ENCODE measurements around the gene SCN11A. TPM values are rescaled to one million over a fixed set of nuclear protein-coding genes. Genes with fewer than 3 reads are reported as not detected.

SCN11A gene
- total RNA-seq: 10 to 100 TPM in 1 of 2 donors, 1 to 10 TPM in 1; 1.0 to 44.3 TPM
- under 1 TPM; 0.81 to 0.86 TPM for polyA plus RNA-seq (ENCODE audit: insufficient read length in 2 of 2)
- long read RNA-seq, donor 1: 0 reads
- long read RNA-seq, donor 2: 0 reads
- long read RNA-seq, donor 3: 0 reads
- long read RNA-seq, donor 4: 0 reads

- 0% methylated on average over 57 of the region's 68 CpGs for WGBS (ENCODE audit: insufficient coverage)
- Histone ChIP-seq H3K36me3 (ENCODE audit: control insufficient read depth, insufficient read depth, low read length) (no peaks in the 10 kb centered on the region), H3K4me3 (ENCODE audit: low read depth, low read length) (peak within 1 kb of the TSS; percentile 59)
Measured at GRCh38 chr3:39051649-39052561, at the start of gene SCN11A, which contains the start of gene WDR48. Gene SCN11A (minus strand): TSS chr3:39051944. CDS start chr3:38950362, 101,582 bp downstream. Gene WDR48 (plus strand): TSS chr3:39052016. CDS start chr3:39052026, 10 bp downstream.

DNA sequence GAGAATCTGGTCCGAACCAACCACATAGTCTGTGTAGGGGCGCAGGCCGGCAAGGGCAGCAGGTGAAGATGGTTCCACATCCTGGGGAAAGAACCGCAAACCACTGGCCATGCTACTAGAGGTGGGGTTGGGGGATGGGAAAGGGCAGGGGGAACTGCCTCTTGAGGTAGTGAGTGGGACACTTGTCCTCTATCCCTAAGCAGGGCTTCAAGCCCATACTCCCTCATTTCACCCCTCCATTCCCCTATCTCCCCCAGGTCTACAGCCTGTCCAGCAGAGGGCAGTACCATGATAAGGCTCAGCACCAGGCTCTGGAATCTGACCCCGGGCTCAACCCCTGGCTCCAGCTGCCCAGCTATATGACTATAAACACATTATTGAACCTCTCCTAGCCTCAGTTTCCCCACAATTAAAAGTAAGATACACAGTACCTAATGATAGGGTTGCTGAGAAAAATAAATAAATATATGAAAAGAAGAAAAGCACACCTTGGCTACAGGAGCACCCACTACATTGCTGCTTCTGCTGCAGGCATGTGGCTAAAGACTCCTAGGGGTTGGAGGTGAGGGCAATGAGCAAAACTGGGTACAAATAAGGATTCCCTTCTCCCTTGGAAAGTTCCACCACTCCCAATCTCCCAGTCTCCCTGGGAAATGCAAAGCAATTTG lies 49.4 kb upstream of the SCN11A start:
- Histone ChIP-seq H3K27me3 (ENCODE audit: control insufficient read depth, insufficient read depth, low read length) (no peaks in the 10 kb centered on the region), H3K9me3 (ENCODE audit: control insufficient read depth, insufficient read depth, low read length) (no peaks in the 10 kb centered on the region), H3K27ac (ENCODE audit: low read depth, low read length) (no peak overlapping the region), H3K4me3 (ENCODE audit: low read depth, low read length) (no peak overlapping the region), H3K36me3 (ENCODE audit: control insufficient read depth, insufficient read depth, low read length) (peaks cover 71% of the 10 kb centered on the region), H3K4me1 (ENCODE audit: control insufficient read depth, insufficient read depth, low read length) (peaks cover 68% of the 10 kb centered on the region)
- 100% methylated on average over 3 of the region's 5 CpGs for WGBS (ENCODE audit: insufficient coverage)
- no peak for DNase-seq (ENCODE audit: low read depth in 4 of 6, low spot score in 6 of 6)

More at GRCh38 chr3:39051649-39052561, at the start of gene SCN11A, which contains the start of gene WDR48:
- Histone ChIP-seq H3K4me1 (ENCODE audit: control insufficient read depth, insufficient read depth, low read length) (peaks cover 6% of the 10 kb centered on the region), H3K9me3 (ENCODE audit: control insufficient read depth, insufficient read depth, low read length) (no peaks in the 10 kb centered on the region), H3K27me3 (ENCODE audit: control insufficient read depth, insufficient read depth, low read length) (no peaks in the 10 kb centered on the region), H3K27ac (ENCODE audit: low read depth, low read length) (peak within 1 kb of the TSS; percentile 79)
- peak; percentile 90 to 99 (median 94) for DNase-seq (ENCODE audit: low read depth in 4 of 6, low spot score in 6 of 6)

DNA sequence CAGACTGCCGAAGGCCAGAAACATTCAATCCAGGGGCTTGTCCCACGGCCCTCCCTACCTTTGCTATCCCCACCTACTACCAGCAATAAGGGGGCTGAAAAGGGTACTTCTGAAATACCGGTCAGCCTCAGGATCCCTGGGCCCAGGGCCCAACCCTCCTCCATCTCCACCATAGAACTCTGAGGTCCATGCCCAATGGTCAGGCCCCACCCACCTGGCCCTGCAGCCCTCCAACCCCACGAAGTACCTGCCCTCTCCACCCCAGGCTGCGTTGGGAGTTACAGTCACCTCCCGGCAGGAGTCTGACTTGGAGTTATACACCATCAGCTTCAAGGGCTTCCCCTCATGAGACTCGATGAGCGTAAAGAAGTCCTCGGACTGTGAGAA lies 48.7 kb upstream of the SCN11A start:
- no peaks in the 10 kb centered on the region for H3K27me3 ChIP-seq (ENCODE audit: control insufficient read depth, insufficient read depth, low read length)
- WGBS (ENCODE audit: insufficient coverage): 92% methylated on average over 7 of the region's 9 CpGs
- H3K4me3 ChIP-seq (ENCODE audit: low read depth, low read length): no peak overlapping the region
- H3K36me3 ChIP-seq (ENCODE audit: control insufficient read depth, insufficient read depth, low read length): peaks cover 71% of the 10 kb centered on the region
- no peak overlapping the region for H3K27ac ChIP-seq (ENCODE audit: low read depth, low read length)
- H3K9me3 ChIP-seq (ENCODE audit: control insufficient read depth, insufficient read depth, low read length): no peaks in the 10 kb centered on the region
- DNase-seq (ENCODE audit: low read depth in 4 of 6, low spot score in 6 of 6): no peak
- H3K4me1 ChIP-seq (ENCODE audit: control insufficient read depth, insufficient read depth, low read length): peaks cover 66% of the 10 kb centered on the region

- H3K36me3 ChIP-seq (ENCODE audit: control insufficient read depth, insufficient read depth, low read length): peaks cover 69% of the 10 kb centered on the region
- no peaks in the 10 kb centered on the region for H3K27me3 ChIP-seq (ENCODE audit: control insufficient read depth, insufficient read depth, low read length)
- peaks cover 60% of the 10 kb centered on the region for H3K4me1 ChIP-seq (ENCODE audit: control insufficient read depth, insufficient read depth, low read length)
- H3K27ac ChIP-seq (ENCODE audit: low read depth, low read length): no peak overlapping the region
- no CpG with 5 or more reads among the region's 2 CpGs for WGBS (ENCODE audit: insufficient coverage)
- no peaks in the 10 kb centered on the region for H3K9me3 ChIP-seq (ENCODE audit: control insufficient read depth, insufficient read depth, low read length)
- no peak overlapping the region for H3K4me3 ChIP-seq (ENCODE audit: low read depth, low read length)
- DNase-seq (ENCODE audit: low read depth in 4 of 6, low spot score in 6 of 6): no peak
Measured at GRCh38 chr3:39099738-39100499, 48.2 kb upstream of the SCN11A start.

GRCh38 chr3:39099242-39099641 lies 47.5 kb upstream of the SCN11A start:
- peaks cover 62% of the 10 kb centered on the region for H3K36me3 ChIP-seq (ENCODE audit: control insufficient read depth, insufficient read depth, low read length)
- no peaks in the 10 kb centered on the region for H3K27me3 ChIP-seq (ENCODE audit: control insufficient read depth, insufficient read depth, low read length)
- DNase-seq (ENCODE audit: low read depth in 4 of 6, low spot score in 6 of 6): no peak
- no peak overlapping the region for H3K27ac ChIP-seq (ENCODE audit: low read depth, low read length)
- 88% methylated on average over 1 of the region's 1 CpG for WGBS (ENCODE audit: insufficient coverage)
- no peaks in the 10 kb centered on the region for H3K9me3 ChIP-seq (ENCODE audit: control insufficient read depth, insufficient read depth, low read length)
- H3K4me1 ChIP-seq (ENCODE audit: control insufficient read depth, insufficient read depth, low read length): peaks cover 54% of the 10 kb centered on the region
- no peak overlapping the region for H3K4me3 ChIP-seq (ENCODE audit: low read depth, low read length)

- 96% methylated on average over 8 of the region's 8 CpGs for WGBS (ENCODE audit: insufficient coverage)
- Histone ChIP-seq H3K27me3 (ENCODE audit: control insufficient read depth, insufficient read depth, low read length) (no peaks in the 10 kb centered on the region), H3K4me3 (ENCODE audit: low read depth, low read length) (no peak overlapping the region), H3K4me1 (ENCODE audit: control insufficient read depth, insufficient read depth, low read length) (peaks cover 47% of the 10 kb centered on the region), H3K27ac (ENCODE audit: low read depth, low read length) (peak overlapping the region; percentile 4), H3K36me3 (ENCODE audit: control insufficient read depth, insufficient read depth, low read length) (peaks cover 55% of the 10 kb centered on the region), H3K9me3 (ENCODE audit: control insufficient read depth, insufficient read depth, low read length) (no peaks in the 10 kb centered on the region)
- DNase-seq (ENCODE audit: low read depth in 4 of 6, low spot score in 6 of 6): no peak
Measured at GRCh38 chr3:39098473-39099000, 46.8 kb upstream of the SCN11A start.

GRCh38 chr3:39097716-39098472 lies 46.1 kb upstream of the SCN11A start:
- Histone ChIP-seq H3K4me1 (ENCODE audit: control insufficient read depth, insufficient read depth, low read length) (peaks cover 40% of the 10 kb centered on the region), H3K9me3 (ENCODE audit: control insufficient read depth, insufficient read depth, low read length) (no peaks in the 10 kb centered on the region), H3K27ac (ENCODE audit: low read depth, low read length) (peak overlapping the region; percentile 76), H3K4me3 (ENCODE audit: low read depth, low read length) (no peak overlapping the region), H3K36me3 (ENCODE audit: control insufficient read depth, insufficient read depth, low read length) (peaks cover 55% of the 10 kb centered on the region), H3K27me3 (ENCODE audit: control insufficient read depth, insufficient read depth, low read length) (no peaks in the 10 kb centered on the region)
- DNase-seq (ENCODE audit: low read depth in 4 of 6, low spot score in 6 of 6): peak in 1 of 6 donors; percentile 10
- WGBS (ENCODE audit: insufficient coverage): 79% methylated on average over 8 of the region's 8 CpGs

DNA sequence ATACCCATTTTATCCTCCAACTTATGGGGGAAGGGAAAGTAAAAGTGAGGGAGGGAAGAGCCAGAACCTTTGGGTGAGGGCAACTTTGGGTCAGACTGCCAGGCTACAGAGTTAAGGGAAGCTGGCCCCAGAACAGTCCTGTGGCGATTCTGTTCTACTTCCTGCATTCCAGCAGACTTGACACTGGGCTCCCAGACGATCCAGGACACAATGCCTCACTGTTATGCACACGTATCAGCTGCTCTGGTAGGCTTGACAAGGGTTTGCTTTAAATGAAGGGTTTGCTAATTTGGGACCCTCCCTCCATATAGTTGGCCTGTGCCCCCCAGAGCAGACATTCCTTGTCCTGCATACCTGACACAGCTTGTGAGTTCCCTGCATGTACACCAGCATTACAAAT lies 45.0 kb upstream of the SCN11A start:
- 50% methylated on average over 1 of the region's 3 CpGs for WGBS (ENCODE audit: insufficient coverage)
- Histone ChIP-seq H3K27ac (ENCODE audit: low read depth, low read length) (peak overlapping the region; percentile 76), H3K4me1 (ENCODE audit: control insufficient read depth, insufficient read depth, low read length) (peaks cover 34% of the 10 kb centered on the region), H3K27me3 (ENCODE audit: control insufficient read depth, insufficient read depth, low read length) (no peaks in the 10 kb centered on the region), H3K9me3 (ENCODE audit: control insufficient read depth, insufficient read depth, low read length) (no peaks in the 10 kb centered on the region), H3K36me3 (ENCODE audit: control insufficient read depth, insufficient read depth, low read length) (peaks cover 48% of the 10 kb centered on the region), H3K4me3 (ENCODE audit: low read depth, low read length) (no peak overlapping the region)
- peak in 5 of 6 donors; percentile 12 to 76 (median 56) for DNase-seq (ENCODE audit: low read depth in 4 of 6, low spot score in 6 of 6)
